BLaER1 (cell line): ENCODE results near the gene VPS26A.

Experiments used
- H3K27ac ChIP-seq: shearing (Covaris generic); formaldehyde crosslinking; 2 replicates; pipeline ENCODE4 v1.8.1; 2022
- H3K27me3 ChIP-seq: shearing (Covaris generic); formaldehyde crosslinking; 2 replicates; pipeline ENCODE4 v1.8.1; 2022
- H3K36me3 ChIP-seq: shearing (Covaris generic); formaldehyde crosslinking; 2 replicates; pipeline ENCODE4 v1.8.1; 2022
- H3K4me1 ChIP-seq: shearing (Covaris generic); formaldehyde crosslinking; 2 replicates; pipeline ENCODE4 v1.8.1; 2022
- H3K4me2 ChIP-seq: shearing (Covaris generic); formaldehyde crosslinking; 2 replicates; pipeline ENCODE4 v1.8.1; 2022
- H3K4me3 ChIP-seq: shearing (Covaris generic); formaldehyde crosslinking; 2 replicates; pipeline ENCODE4 v1.8.1; 2022
- H3K9ac ChIP-seq: shearing (Covaris generic); formaldehyde crosslinking; 2 replicates; pipeline ENCODE4 v1.8.1; 2022
- H3K9me3 ChIP-seq: shearing (Covaris generic); formaldehyde crosslinking; 2 replicates; pipeline ENCODE4 v1.8.1; 2022
- H4K20me1 ChIP-seq: shearing (Covaris generic); formaldehyde crosslinking; 2 replicates; pipeline ENCODE4 v1.8.1; 2022
- Cebpa-rat ChIP-seq: shearing (Covaris generic); IDR thresholded peaks from 2 replicates; pipeline ENCODE4 v1.8.1; 2022

Gene VPS26A

GRCh38 chr10:69201045-69201444, 77.1 kb downstream of the VPS26A start:
- no peak overlapping the region for H3K4me2 ChIP-seq
- no peaks in the 10 kb centered on the region for H4K20me1 ChIP-seq
- no peaks in the 10 kb centered on the region for H3K27me3 ChIP-seq
- no peak overlapping the region for H3K27ac ChIP-seq
- no peaks in the 10 kb centered on the region for H3K4me1 ChIP-seq
- TF ChIP-seq Cebpa-rat: no peak
- no peak overlapping the region for H3K4me3 ChIP-seq
- H3K9ac ChIP-seq: no peak overlapping the region
- H3K9me3 ChIP-seq: no peaks in the 10 kb centered on the region
- H3K36me3 ChIP-seq: peaks cover 91% of the 10 kb centered on the region

- Histone ChIP-seq H3K4me2 (no peak overlapping the region), H3K36me3 (peaks cover 91% of the 10 kb centered on the region), H3K27ac (no peak overlapping the region), H3K27me3 (no peaks in the 10 kb centered on the region), H3K9me3 (no peaks in the 10 kb centered on the region), H3K4me3 (no peak overlapping the region), H3K4me1 (no peaks in the 10 kb centered on the region), H3K9ac (no peak overlapping the region), H4K20me1 (no peaks in the 10 kb centered on the region)
- no peak for TF ChIP-seq Cebpa-rat
These were observed 78.4 kb downstream of the VPS26A start for GRCh38 chr10:69202332-69202731.

- Histone ChIP-seq H3K27ac (no peak overlapping the region), H3K9ac (no peak overlapping the region), H3K4me1 (no peaks in the 10 kb centered on the region), H3K4me2 (no peak overlapping the region), H3K4me3 (no peak overlapping the region), H4K20me1 (no peaks in the 10 kb centered on the region), H3K9me3 (no peaks in the 10 kb centered on the region), H3K36me3 (peaks cover 63% of the 10 kb centered on the region), H3K27me3 (no peaks in the 10 kb centered on the region)
- TF ChIP-seq Cebpa-rat: no peak
These were observed 84.8 kb downstream of the VPS26A start for GRCh38 chr10:69208761-69209160.

GRCh38 chr10:69209787-69210484, 86.0 kb downstream of the VPS26A start:
- Histone ChIP-seq H3K36me3 (peaks cover 51% of the 10 kb centered on the region), H3K4me2 (no peak overlapping the region)

GRCh38 chr10:69211104-69211503, 87.1 kb downstream of the VPS26A start:
- H4K20me1 ChIP-seq: no peaks in the 10 kb centered on the region
- no peak overlapping the region for H3K4me2 ChIP-seq
- H3K4me3 ChIP-seq: no peak overlapping the region
- H3K27me3 ChIP-seq: no peaks in the 10 kb centered on the region
- peaks cover 39% of the 10 kb centered on the region for H3K36me3 ChIP-seq
- H3K4me1 ChIP-seq: peaks cover 7% of the 10 kb centered on the region
- H3K27ac ChIP-seq: no peak overlapping the region
- TF ChIP-seq Cebpa-rat: no peak
- H3K9me3 ChIP-seq: no peaks in the 10 kb centered on the region
- H3K9ac ChIP-seq: no peak overlapping the region

More at GRCh38 chr10:69209787-69210484, 86.0 kb downstream of the VPS26A start:
- no peak for TF ChIP-seq Cebpa-rat
- no peaks in the 10 kb centered on the region for H3K4me1 ChIP-seq
- no peaks in the 10 kb centered on the region for H3K9me3 ChIP-seq
- H3K27ac ChIP-seq: no peak overlapping the region
- no peak overlapping the region for H3K4me3 ChIP-seq
- no peak overlapping the region for H3K9ac ChIP-seq
- no peaks in the 10 kb centered on the region for H4K20me1 ChIP-seq
- no peaks in the 10 kb centered on the region for H3K27me3 ChIP-seq

DNA sequence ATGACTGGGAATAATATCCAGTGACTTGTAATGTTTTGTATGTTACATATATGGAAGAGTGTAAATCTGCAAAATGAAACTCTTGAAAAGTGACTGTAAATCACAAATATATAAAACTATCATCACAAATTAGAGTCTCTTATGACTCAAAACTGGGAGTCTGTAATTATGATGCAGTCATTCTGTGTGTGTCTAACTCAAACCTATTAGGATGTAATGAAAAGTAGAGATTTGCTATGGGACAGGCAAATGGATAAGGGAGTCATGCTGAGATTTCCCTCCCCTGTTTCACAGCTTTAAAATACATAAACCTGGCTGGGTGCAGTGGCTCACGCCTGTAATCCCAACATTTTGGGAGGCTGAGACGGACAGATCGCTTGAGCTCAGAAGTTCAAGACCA, 87.5 kb downstream of the VPS26A start:
- Histone ChIP-seq H3K36me3 (peaks cover 35% of the 10 kb centered on the region), H3K4me2 (no peak overlapping the region), H4K20me1 (no peaks in the 10 kb centered on the region), H3K9me3 (no peaks in the 10 kb centered on the region), H3K27me3 (no peaks in the 10 kb centered on the region), H3K27ac (no peak overlapping the region), H3K9ac (no peak overlapping the region), H3K4me3 (no peak overlapping the region), H3K4me1 (peaks cover 7% of the 10 kb centered on the region)
- TF ChIP-seq Cebpa-rat: no peak

DNA sequence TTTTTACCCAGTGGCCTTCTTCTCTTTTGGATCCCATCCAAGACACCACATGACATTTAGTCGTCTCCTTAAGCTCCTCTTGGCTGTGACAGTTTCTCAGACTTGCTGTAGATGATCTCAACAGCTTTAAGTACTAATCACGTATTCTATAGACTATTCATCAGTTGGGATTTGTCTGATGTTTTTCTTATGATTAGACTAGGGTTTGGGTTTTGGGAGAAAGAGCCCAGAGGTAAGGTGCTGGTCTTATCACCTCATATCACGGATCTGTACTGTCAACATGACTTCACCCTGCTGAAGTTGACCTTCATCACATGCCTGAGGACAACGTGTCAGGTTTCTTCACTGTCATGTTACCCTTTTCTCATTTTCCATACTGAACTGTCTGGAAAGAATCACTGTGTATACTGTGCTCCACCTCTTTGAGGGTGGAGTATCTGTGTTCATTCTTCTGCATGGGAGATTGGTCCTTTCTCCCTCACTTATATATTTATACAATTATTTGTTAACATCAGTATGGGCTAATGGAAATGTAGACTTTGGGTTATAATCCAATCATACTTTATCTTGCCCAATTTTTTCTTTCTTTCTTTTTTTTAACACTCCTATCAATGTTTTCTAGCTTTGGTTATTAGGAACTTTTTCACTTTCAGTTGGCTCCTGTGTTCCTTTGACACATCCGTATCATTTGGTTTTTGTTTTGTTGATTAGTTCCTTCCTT, 89.8 kb downstream of the VPS26A start:
- Histone ChIP-seq H3K4me3 (no peak overlapping the region), H3K9me3 (no peaks in the 10 kb centered on the region), H3K4me2 (no peak overlapping the region), H4K20me1 (no peaks in the 10 kb centered on the region), H3K36me3 (peaks cover 13% of the 10 kb centered on the region), H3K9ac (no peak overlapping the region), H3K27ac (no peak overlapping the region), H3K27me3 (no peaks in the 10 kb centered on the region), H3K4me1 (peaks cover 7% of the 10 kb centered on the region)
- no peak for TF ChIP-seq Cebpa-rat

DNA sequence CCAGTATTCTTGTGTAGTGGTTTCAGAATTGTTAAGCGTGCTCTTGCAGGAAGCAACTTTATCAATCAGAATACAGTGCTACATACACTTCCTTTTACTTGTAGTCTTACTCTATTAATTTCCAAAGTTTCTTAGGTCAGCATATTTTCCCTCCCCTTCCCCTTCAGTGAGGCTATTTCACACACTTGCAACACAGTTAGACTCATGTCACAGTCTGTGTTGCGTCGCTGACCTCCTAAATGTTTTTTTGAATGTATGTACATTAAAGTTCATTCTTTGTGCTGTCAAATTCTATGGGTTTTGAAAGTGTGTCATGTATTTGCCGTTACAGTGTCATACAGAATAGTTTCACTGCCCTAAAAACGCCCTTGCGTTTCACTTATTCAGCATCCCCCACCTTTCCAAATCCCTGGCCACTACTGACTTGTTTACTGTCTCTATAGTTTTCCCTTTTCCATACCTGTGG, 90.7 kb downstream of the VPS26A start:
- peaks cover 3% of the 10 kb centered on the region; the same call in 1 of the 2 replicates for H3K36me3 ChIP-seq
- H3K4me1 ChIP-seq: peaks cover 7% of the 10 kb centered on the region
- no peak overlapping the region for H3K4me2 ChIP-seq
- no peak for TF ChIP-seq Cebpa-rat
- H3K4me3 ChIP-seq: no peak overlapping the region
- no peaks in the 10 kb centered on the region for H3K27me3 ChIP-seq
- H3K9me3 ChIP-seq: no peaks in the 10 kb centered on the region
- H3K9ac ChIP-seq: no peak overlapping the region
- no peak overlapping the region for H3K27ac ChIP-seq
- no peaks in the 10 kb centered on the region for H4K20me1 ChIP-seq

DNA sequence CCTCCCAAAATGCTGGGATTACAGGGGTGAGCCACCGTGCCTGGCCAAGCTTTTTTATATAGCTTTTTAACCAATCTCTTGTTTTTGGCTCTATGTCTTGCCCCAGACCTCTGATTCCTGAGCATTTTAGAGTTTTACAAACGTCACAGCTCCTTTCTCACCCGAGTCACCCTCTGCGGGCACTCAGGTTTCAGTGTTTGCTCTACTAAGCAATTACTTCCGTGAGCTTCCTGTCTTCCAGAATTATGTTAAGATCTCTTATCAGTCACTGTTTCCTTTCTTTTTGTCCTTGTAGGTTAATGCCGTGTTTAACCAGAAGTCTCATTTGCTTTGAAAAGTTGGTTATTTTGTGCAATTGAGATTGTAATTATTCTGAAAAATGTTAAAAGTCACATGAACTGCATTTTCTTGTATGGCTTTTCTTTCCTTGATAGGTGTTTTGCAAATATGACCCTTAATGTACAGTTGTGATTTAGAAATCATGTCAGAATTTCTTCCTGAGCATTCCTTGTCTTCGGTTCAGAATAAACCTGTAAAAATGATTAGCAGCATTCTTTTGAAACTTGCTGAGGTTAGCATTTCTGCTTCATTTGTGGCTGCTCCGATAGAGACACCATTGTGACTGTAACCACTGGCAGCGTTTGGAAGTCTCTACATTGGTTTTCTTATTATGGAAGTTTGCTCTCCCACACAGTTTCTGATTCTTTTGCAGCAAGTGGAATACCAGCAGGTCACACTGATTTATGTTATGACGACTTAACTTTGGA, 91.6 kb downstream of the VPS26A start:
- no peak overlapping the region for H3K27ac ChIP-seq
- H3K9me3 ChIP-seq: no peaks in the 10 kb centered on the region
- H3K4me2 ChIP-seq: peak overlapping the region; percentile 20; the same call in 1 of the 2 replicates
- H3K9ac ChIP-seq: no peak overlapping the region
- H4K20me1 ChIP-seq: no peaks in the 10 kb centered on the region
- TF ChIP-seq Cebpa-rat: no peak
- no peaks in the 10 kb centered on the region for H3K27me3 ChIP-seq
- H3K4me3 ChIP-seq: no peak overlapping the region
- no peaks in the 10 kb centered on the region for H3K36me3 ChIP-seq
- H3K4me1 ChIP-seq: peaks cover 7% of the 10 kb centered on the region
